OCI-LY3 (cell line): ENCODE measurements around the gene C1QTNF5.

Source experiments
- H2AFZ ChIP-seq: fragments of 200-600, 300-600 bp; shearing (Covaris generic); 2 replicates; pipeline ENCODE4 v1.6.0; 2014; ENCODE audit warnings: antibody characterized with exemption, low read depth, low read length
- H3K27ac ChIP-seq: fragments of 200-600, 300-600 bp; sonication (generic); 2 replicates; pipeline ENCODE4 v1.5.1; 2014; ENCODE audit warnings: mild to moderate bottlenecking, low read length, moderate library complexity, mixed read lengths
- H3K27me3 ChIP-seq: fragments of 200-600, 300-600 bp; sonication (generic); 2 replicates; pipeline ENCODE4 v1.6.1; 2014; ENCODE audit warnings: low read depth, low read length, mixed read lengths
- H3K36me3 ChIP-seq: fragments of 200-600, 300-600 bp; sonication (generic); replicated peaks from 2 replicates; pipeline ENCODE3; 2014; ENCODE audit warnings: low read depth, low read length, mixed read lengths
- H3K4me1 ChIP-seq: fragments of 300-600, 200-600 bp; sonication (generic); 2 replicates; pipeline ENCODE4 v1.6.1; 2014; ENCODE audit warnings: low read length, mixed read lengths
- H3K4me2 ChIP-seq: fragments of 200-600, 300-600 bp; sonication (generic); 2 replicates; pipeline ENCODE4 v1.6.1; 2014; ENCODE audit warnings: low read length, mixed read lengths
- H3K4me3 ChIP-seq: fragments of 300-600, 200-600 bp; sonication (generic); 2 replicates; pipeline ENCODE4 v1.5.1; 2014; ENCODE audit warnings: antibody characterized with exemption, mild to moderate bottlenecking, low read length, moderate library complexity
- H3K79me2 ChIP-seq: fragments of 300-600, 200-600 bp; shearing (Covaris generic); 2 replicates; pipeline ENCODE4 v1.6.1; 2014; ENCODE audit warnings: mild to moderate bottlenecking, low read length, mixed read lengths
- H3K9ac ChIP-seq: fragments of 300-600, 200-600 bp; shearing (Covaris generic); 2 replicates; pipeline ENCODE4 v1.6.0; 2014; ENCODE audit warnings: mild to moderate bottlenecking, low read length, moderate library complexity
- H3K9me3 ChIP-seq: fragments of 200-600, 300-600 bp; shearing (Covaris generic); 2 replicates; pipeline ENCODE4 v1.6.1; 2014; ENCODE audit warnings: low read length, mixed read lengths; ENCODE audit not compliant: insufficient read depth
- H4K20me1 ChIP-seq: fragments of 200-600, 300-600 bp; sonication (generic); 2 replicates; pipeline ENCODE4 v1.6.1; 2016; ENCODE audit warnings: low read length, mixed read lengths; ENCODE audit not compliant: insufficient read depth
- CTCF ChIP-seq: fragments of 200-600, 300-600 bp; sonication (generic); IDR thresholded peaks from 2 replicates; pipeline ENCODE4 v1.5.1; 2014; ENCODE audit warnings: antibody characterized with exemption, low read length, low read depth
- EZH2phosphoT487 ChIP-seq: fragments of 200-600 bp; shearing (Covaris generic); IDR thresholded peaks from 2 replicates; pipeline ENCODE4 v1.6.1; 2018; ENCODE audit warnings: antibody characterized with exemption, mixed run types, low read depth

C1QTNF5 gene

GRCh38 chr11:119359365-119360214 is 18.9 kb upstream of the C1QTNF5 start:
- Histone ChIP-seq H3K9ac (no peak overlapping the region), H3K4me2 (peak overlapping the region; percentile 33; the same call in 1 of the 2 replicates), H3K4me1 (peaks cover 21% of the 10 kb centered on the region), H3K79me2 (no peaks in the 10 kb centered on the region), H3K9me3 (no peaks in the 10 kb centered on the region), H3K27ac (no peak overlapping the region), H4K20me1 (no peaks in the 10 kb centered on the region), H3K4me3 (no peak overlapping the region), H2AFZ (peak overlapping the region; percentile 41; the same call in 1 of the 2 replicates), H3K27me3 (peaks cover 7% of the 10 kb centered on the region), H3K36me3 (no peaks in the 10 kb centered on the region)
- TF ChIP-seq CTCF: no peak

- H3K4me2 ChIP-seq: peak overlapping the region; percentile 99
- peaks cover 21% of the 10 kb centered on the region for H3K4me1 ChIP-seq
- peak overlapping the region; percentile 97 for H3K4me3 ChIP-seq
- H4K20me1 ChIP-seq: no peaks in the 10 kb centered on the region
- H3K79me2 ChIP-seq: no peaks in the 10 kb centered on the region
- H3K36me3 ChIP-seq: no peaks in the 10 kb centered on the region
- no peaks in the 10 kb centered on the region for H3K9me3 ChIP-seq
- peak overlapping the region; percentile 93; the same call in 1 of the 2 replicates for H2AFZ ChIP-seq
- TF ChIP-seq CTCF: no peak
- no peak for TF ChIP-seq EZH2phosphoT487
- peaks cover 17% of the 10 kb centered on the region for H3K27me3 ChIP-seq
- no peak overlapping the region for H3K9ac ChIP-seq
- H3K27ac ChIP-seq: no peak overlapping the region
These were observed 16.4 kb upstream of the C1QTNF5 start for GRCh38 chr11:119357074-119357473.

GRCh38 chr11:119356349-119357031 is 15.8 kb upstream of the C1QTNF5 start:
- H3K9me3 ChIP-seq: no peaks in the 10 kb centered on the region
- peak overlapping the region; percentile 84 for H3K9ac ChIP-seq
- H3K79me2 ChIP-seq: no peaks in the 10 kb centered on the region
- peak overlapping the region; percentile 99 for H3K4me2 ChIP-seq
- peak overlapping the region; percentile 97 for H3K4me3 ChIP-seq
- peaks cover 19% of the 10 kb centered on the region for H3K4me1 ChIP-seq
- TF ChIP-seq CTCF (peak; percentile 83), EZH2phosphoT487 (no peak)
- no peaks in the 10 kb centered on the region for H3K36me3 ChIP-seq
- H2AFZ ChIP-seq: peak overlapping the region; percentile 93
- H4K20me1 ChIP-seq: no peaks in the 10 kb centered on the region
- no peak overlapping the region for H3K27ac ChIP-seq
- H3K27me3 ChIP-seq: peaks cover 17% of the 10 kb centered on the region
